Measurements from ENCODE around the gene RAB7A. TPM values are rescaled to one million over a fixed set of nuclear protein-coding genes. Genes with fewer than 3 reads are reported as not detected.

The RAB7A gene
- total and polyA plus RNA-seq, 2 of the 8 experiments (the other 6 are each of a cell fraction or from before 2014, with no cell fraction given): 179 to 195 TPM

GRCh38 chr3:128835096-128835495 is 109.1 kb downstream of the RAB7A start:
- H3K4ac ChIP-seq (replicated peaks; ENCODE audit: insufficient read length, low read depth, low read length): no peak overlapping the region
- H3K79me1 ChIP-seq (ENCODE audit: low read depth, low read length): no peaks in the 10 kb centered on the region
- no peak overlapping the region for H2BK15ac ChIP-seq (ENCODE audit: low read length)
- no peak overlapping the region for H2AFZ ChIP-seq (ENCODE audit: low read length)
- H4K91ac ChIP-seq (replicated peaks; ENCODE audit: insufficient read length, low read length): no peak overlapping the region
- no peaks in the 10 kb centered on the region for H3K4me1 ChIP-seq (replicated peaks in 1 of 4; ENCODE audit: control insufficient read depth in 3 of 4, insufficient read depth in 4 of 4, low read length in 3 of 4)
- H4K20me1 ChIP-seq (replicated peaks in 1 of 2; ENCODE audit: control insufficient read depth in 1 of 2, insufficient read depth in 2 of 2, low read length in 2 of 2): no peaks in the 10 kb centered on the region
- H3K36me3 ChIP-seq (ENCODE audit: control insufficient read depth in 2 of 4, insufficient read depth in 4 of 4, low read length in 3 of 4): no peaks in the 10 kb centered on the region
- no peak overlapping the region for H3K27ac ChIP-seq (ENCODE audit: low read depth, low read length)
- H2AK5ac ChIP-seq (ENCODE audit: low read depth, low read length): no peak overlapping the region
- no peak overlapping the region for H2BK20ac ChIP-seq (ENCODE audit: low read length)
- H3K4me2 ChIP-seq (ENCODE audit: insufficient read depth in 1 of 2, low read depth in 2 of 2, low read length in 2 of 2): no peak overlapping the region
- 80% methylated on average over 2 of the region's 4 CpGs; no CpG with 5 or more reads in 1 of the 2 experiments for WGBS, 2 experiments (ENCODE audit: extremely low coverage in 1 of 2, insufficient coverage in 1 of 2, insufficient read length in 1 of 2, insufficient replicate concordance in 2 of 2, low coverage in 1 of 2, low lambda C conversion rate in 2 of 2, missing lambda C conversion rate in 1 of 2)
- no peak overlapping the region for H4K8ac ChIP-seq (ENCODE audit: extremely low read depth, insufficient read depth, low read length)
- H3K9me3 ChIP-seq (ENCODE audit: insufficient read depth in 2 of 2, low read depth in 1 of 2, low read length in 1 of 2): no peaks in the 10 kb centered on the region; a peak in 1 of 4 replicates
- no peak overlapping the region for H3K4me3 ChIP-seq (ENCODE audit: extremely low read depth in 1 of 4, insufficient read depth in 2 of 4, low read depth in 3 of 4, low read length in 4 of 4)
- ChIA-PET POLR2A (ENCODE audit: partially characterized antibody) (no interaction called here), CTCF (ENCODE audit: partially characterized antibody) (no interaction called here)
- TF ChIP-seq MAX (IDR thresholded peaks at IDR 0.05) (no peak), KDM1A (IDR thresholded peaks at IDR 0.05; ENCODE audit: borderline replicate concordance, low read length) (no peak), SRF (IDR thresholded peaks at IDR 0.05; ENCODE audit: low read depth, low read length) (no peak), NANOG (IDR thresholded peaks at IDR 0.05; ENCODE audit: insufficient read depth, low read depth, low read length, poor library complexity, severe bottlenecking) (no peak)
- no peak overlapping the region for H3K23ac ChIP-seq (ENCODE audit: insufficient read length)
- H4K5ac ChIP-seq (ENCODE audit: insufficient read length, low read depth, low read length): no peak overlapping the region
- H2BK120ac ChIP-seq (replicated peaks; ENCODE audit: low read depth, low read length): no peak overlapping the region
- DNase-seq (ENCODE audit: low read depth in 1 of 2, low spot score in 2 of 2) (no peak), FAIRE-seq (no peak)
- H3K18ac ChIP-seq (ENCODE audit: extremely low read depth, low read length): no peak overlapping the region
- no peak overlapping the region for H2BK12ac ChIP-seq (ENCODE audit: low read depth, low read length)
- H3K9ac ChIP-seq (replicated peaks in 1 of 4; ENCODE audit: extremely low read depth in 1 of 4, low read depth in 3 of 4, low read length in 3 of 4): no peak overlapping the region
- no peak overlapping the region for H3K14ac ChIP-seq (ENCODE audit: insufficient read length)
- no peaks in the 10 kb centered on the region for H3K27me3 ChIP-seq (replicated peaks in 1 of 4; ENCODE audit: control insufficient read depth in 3 of 4, extremely low read depth in 1 of 4, insufficient read depth in 3 of 4, low read length in 3 of 4)
- no peaks in the 10 kb centered on the region for H3K79me2 ChIP-seq (ENCODE audit: control insufficient read depth in 1 of 2, insufficient read depth in 2 of 2, low read length in 2 of 2)
- H3K56ac ChIP-seq (replicated peaks; ENCODE audit: insufficient read length, low read depth, low read length): no peak overlapping the region
- H3K23me2 ChIP-seq (ENCODE audit: low read depth, low read length): no peaks in the 10 kb centered on the region
- no peak overlapping the region for H2BK5ac ChIP-seq (ENCODE audit: low read depth, low read length)

Data from H1 (cell line).